HL-60 (cell line): Measurements from ENCODE around the gene DLK1.

Source experiments
- DNase-seq, 2 experiments: peaks; one replicate each; pipeline ENCODE4 v3.0.0-alpha.2; 2010 to 2020; ENCODE audit warnings: low read depth in 1 of 2, low spot score in 1 of 2
- H3K27ac ChIP-seq: fragments of 250-450 bp; sonication (Bioruptor Pico); replicated peaks from 2 replicates; pipeline ENCODE4 v1.5.1; 2020; ENCODE audit warnings: mild to moderate bottlenecking, moderate library complexity
- H3K27me3 ChIP-seq: fragments of 250-450 bp; sonication (Bioruptor Pico); 2 replicates; pipeline ENCODE4 v1.5.1; 2021; ENCODE audit warnings: mild to moderate bottlenecking, moderate library complexity; ENCODE audit not compliant: insufficient read depth, poor library complexity, severe bottlenecking
- H3K4me3 ChIP-seq: replicated peaks from 2 replicates; pipeline ENCODE4 v1.5.1; 2011; ENCODE audit warnings: mild to moderate bottlenecking, control low read depth, low read length; ENCODE audit not compliant: insufficient read depth
- GABPA ChIP-seq: IDR thresholded peaks from 2 replicates; pipeline ENCODE4 v1.6.1; 2012; ENCODE audit warnings: low read depth
- POLR2AphosphoS5 ChIP-seq: IDR thresholded peaks from 2 replicates; pipeline ENCODE4 v1.6.1; 2012; ENCODE audit warnings: low read depth
- REST ChIP-seq: IDR thresholded peaks from 2 replicates; pipeline ENCODE4 v1.6.1; 2012; ENCODE audit warnings: low read depth; ENCODE audit not compliant: insufficient replicate concordance
- SPI1 ChIP-seq: IDR thresholded peaks from 2 replicates; pipeline ENCODE4 v1.6.1; 2012; ENCODE audit warnings: low read depth, mild to moderate bottlenecking, borderline replicate concordance
- TF ChIP-seq, protein P1 (sequence below): IDR thresholded peaks from one replicate; pipeline ENCODE4 v1.5.1; 2011; ENCODE audit warnings: low read length, control low read depth, inconsistent platforms; ENCODE audit not compliant: insufficient read depth

Gene DLK1

DNA sequence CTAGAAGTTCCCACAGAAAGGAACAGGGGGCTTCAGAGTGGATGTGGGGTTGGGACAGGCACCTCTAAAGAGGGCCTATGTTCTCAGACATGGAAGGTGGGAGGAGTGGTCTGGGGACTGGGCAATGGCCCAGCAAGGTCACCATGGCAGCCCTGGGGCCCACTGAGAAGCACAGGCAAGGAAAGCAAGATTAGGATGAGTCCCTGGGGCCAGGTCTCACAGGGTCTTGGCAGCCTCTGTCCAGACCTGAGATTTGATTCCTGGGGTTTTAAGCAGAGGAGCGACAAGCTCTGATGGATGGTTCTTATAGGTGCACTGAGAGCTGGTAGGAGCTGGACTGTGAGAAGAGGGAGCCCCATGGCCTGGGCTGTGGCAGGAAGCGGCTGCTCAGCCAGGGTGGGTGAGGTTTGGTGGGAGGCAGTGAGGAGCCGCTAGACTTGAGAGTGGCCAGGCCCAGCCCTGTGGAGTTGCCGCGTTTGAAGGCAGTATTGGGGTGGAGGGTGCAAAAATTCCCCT is 44.0 kb downstream of the DLK1 start:
- DNase-seq = no peak
- TF ChIP-seq, protein P1, sequence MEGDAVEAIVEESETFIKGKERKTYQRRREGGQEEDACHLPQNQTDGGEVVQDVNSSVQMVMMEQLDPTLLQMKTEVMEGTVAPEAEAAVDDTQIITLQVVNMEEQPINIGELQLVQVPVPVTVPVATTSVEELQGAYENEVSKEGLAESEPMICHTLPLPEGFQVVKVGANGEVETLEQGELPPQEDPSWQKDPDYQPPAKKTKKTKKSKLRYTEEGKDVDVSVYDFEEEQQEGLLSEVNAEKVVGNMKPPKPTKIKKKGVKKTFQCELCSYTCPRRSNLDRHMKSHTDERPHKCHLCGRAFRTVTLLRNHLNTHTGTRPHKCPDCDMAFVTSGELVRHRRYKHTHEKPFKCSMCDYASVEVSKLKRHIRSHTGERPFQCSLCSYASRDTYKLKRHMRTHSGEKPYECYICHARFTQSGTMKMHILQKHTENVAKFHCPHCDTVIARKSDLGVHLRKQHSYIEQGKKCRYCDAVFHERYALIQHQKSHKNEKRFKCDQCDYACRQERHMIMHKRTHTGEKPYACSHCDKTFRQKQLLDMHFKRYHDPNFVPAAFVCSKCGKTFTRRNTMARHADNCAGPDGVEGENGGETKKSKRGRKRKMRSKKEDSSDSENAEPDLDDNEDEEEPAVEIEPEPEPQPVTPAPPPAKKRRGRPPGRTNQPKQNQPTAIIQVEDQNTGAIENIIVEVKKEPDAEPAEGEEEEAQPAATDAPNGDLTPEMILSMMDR = no peak
- TF ChIP-seq POLR2AphosphoS5 (no peak), REST (no peak), GABPA (no peak), SPI1 (no peak)
- H3K27me3 ChIP-seq = no peaks in the 10 kb centered on the region
- no peak overlapping the region for H3K4me3 ChIP-seq
- H3K27ac ChIP-seq = no peak overlapping the region

- no peak overlapping the region for H3K4me3 ChIP-seq
- no peak for DNase-seq
- no peaks in the 10 kb centered on the region for H3K27me3 ChIP-seq
- no peak overlapping the region for H3K27ac ChIP-seq
- TF ChIP-seq, protein P1 = no peak
- TF ChIP-seq GABPA = no peak
- TF ChIP-seq REST = no peak
- TF ChIP-seq POLR2AphosphoS5 = no peak
- TF ChIP-seq SPI1 = no peak
These were observed 44.6 kb downstream of the DLK1 start for GRCh38 chr14:100771121-100771800.

DNA sequence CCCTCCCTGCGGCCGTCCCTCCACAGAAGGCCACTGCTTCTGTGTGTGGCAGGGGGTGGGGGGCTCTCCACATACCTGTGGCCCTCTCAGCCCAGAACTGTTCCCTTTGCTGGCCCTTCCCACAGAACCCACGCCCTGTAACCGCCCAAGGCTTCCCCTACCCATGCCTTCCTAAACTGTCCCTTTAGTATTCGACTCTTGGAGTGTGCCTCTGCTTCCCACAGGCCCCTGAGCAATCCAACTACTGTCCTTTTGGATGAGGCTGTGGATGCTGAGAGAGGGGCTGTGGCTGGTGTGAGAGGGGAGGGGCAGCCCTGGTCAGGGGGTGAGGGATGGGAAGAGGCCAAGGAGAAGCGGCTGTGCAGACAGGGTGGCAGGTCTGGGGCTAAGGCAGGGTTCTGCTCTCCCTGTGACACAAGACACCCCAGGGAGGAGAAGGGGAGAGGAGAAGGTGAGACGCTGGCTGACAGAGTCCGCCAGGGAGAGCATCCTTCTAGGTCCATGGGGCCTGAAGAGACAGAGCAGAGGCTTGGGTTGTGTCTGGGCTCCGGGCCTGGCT is 46.0 kb downstream of the DLK1 start:
- no peak for DNase-seq
- no peak overlapping the region for H3K4me3 ChIP-seq
- H3K27me3 ChIP-seq = no peaks in the 10 kb centered on the region
- H3K27ac ChIP-seq = no peak overlapping the region
- TF ChIP-seq GABPA (no peak), SPI1 (no peak), REST (no peak), POLR2AphosphoS5 (no peak)
- TF ChIP-seq, protein P1 = no peak
